Lung (tissue), 12 donors: ENCODE data around the gene KCNK1. TPM values are rescaled to one million over a fixed set of nuclear protein-coding genes. Genes with fewer than 3 reads are reported as not detected.
A peak's percentile ranks its signal among the peaks of the same experiment; 100 is the strongest.

Source experiments
- ATAC-seq: fragments of 200-7000 bp; cut with Tn5 transposase; one replicate; pipeline ENCODE4 v1.9.1; 2020; ENCODE audit warnings: moderate number of reproducible peaks; ENCODE audit not compliant: insufficient read depth, low FRiP score
- DNase-seq, 3 donors: peaks; one replicate each; pipeline ENCODE4 v3.0.0-alpha.2; 2013 to 2017
- H3K27ac ChIP-seq, 2 donors: one replicate each; pipeline ENCODE4 v1.5.1; 2013; ENCODE audit warnings: mild to moderate bottlenecking in 2 of 2, moderate library complexity in 2 of 2, control low read depth in 1 of 2, inconsistent platforms in 1 of 2, low read depth in 1 of 2, low read length in 1 of 2
- H3K27me3 ChIP-seq, 3 donors: one replicate each; pipeline ENCODE4 v1.5.1; 2013; ENCODE audit warnings: low read length in 2 of 3; ENCODE audit not compliant: control insufficient read depth in 3 of 3, insufficient read depth in 3 of 3
- H3K36me3 ChIP-seq, 4 donors: one replicate each; pipeline ENCODE4 v1.5.1; 2013; ENCODE audit warnings: low read length in 4 of 4, mild to moderate bottlenecking in 1 of 4, moderate library complexity in 1 of 4; ENCODE audit not compliant: control insufficient read depth in 4 of 4, insufficient read depth in 4 of 4
- H3K4me1 ChIP-seq, 5 donors: one replicate each; pipeline ENCODE4 v1.5.1; 2013; ENCODE audit warnings: low read length in 5 of 5, mild to moderate bottlenecking in 2 of 5, moderate library complexity in 1 of 5; ENCODE audit not compliant: control insufficient read depth in 5 of 5, insufficient read depth in 5 of 5
- H3K4me3 ChIP-seq: one replicate; pipeline ENCODE4 v1.5.1; 2013; ENCODE audit warnings: mild to moderate bottlenecking, control low read depth, moderate library complexity
- H3K9ac ChIP-seq, 2 donors: one replicate each; pipeline ENCODE4 v1.5.1; 2013; ENCODE audit warnings: low read length in 2 of 2, control low read depth in 1 of 2; ENCODE audit not compliant: insufficient read depth in 1 of 2
- H3K9me3 ChIP-seq, 4 donors: one replicate each; pipeline ENCODE4 v1.5.1; 2013; ENCODE audit warnings: low read length in 3 of 4, mild to moderate bottlenecking in 1 of 4, moderate library complexity in 1 of 4; ENCODE audit not compliant: control insufficient read depth in 4 of 4, insufficient read depth in 3 of 4
- CTCF ChIP-seq: IDR thresholded peaks from 2 replicates; pipeline ENCODE4 v1.5.1; 2012; ENCODE audit warnings: mild to moderate bottlenecking; ENCODE audit errors: control extremely low read depth, extremely low read depth
- WGBS, 2 donors: extraction: QIAGEN DNeasy Blood & Tissue Kit; methylation state at CpG; one replicate each; pipeline ENCODE4 v1.1.7; 2013; 5-methylcytosine and 5-hydroxymethylcytosine counted together
- polyA plus RNA-seq, 2 donors: library from polyadenylated mRNA; stranded (reverse); fragments of 200-250 nt; gene quantifications; one replicate each; pipeline ENCODE4 v1.2.1, GENCODE V29; 2013
- total RNA-seq, 2 donors: library from RNA; depleted of rRNA in 1 of 2; stranded (reverse); fragments of >200 nt in 1 of 2; gene quantifications; one replicate each; pipeline ENCODE4 v1.2.1, GENCODE V29; 2014 to 2021
- donor health status: control.
- donor health status: control.
- donor health status: Bipolar disorder and iron deficiency.
- donor health status: healthy.
- donor health status: DM: yes; HTN: yes; CAD: no.

Gene KCNK1
- total and polyA plus RNA-seq, 4 donors = 8.9 to 13.1 (median 11.2) TPM

GRCh38 chr1:233707880-233708815 is 94.2 kb downstream of the KCNK1 start:
- Histone ChIP-seq H3K9ac (no peak overlapping the region), H3K4me1 (peaks cover 0 to 5% (median 0%) of the 10 kb centered on the region in 5 donors), H3K27me3 (no peaks in the 10 kb centered on the region), H3K27ac (peak overlapping the region in 1 of 2 donors; percentile 15), H3K9me3 (no peaks in the 10 kb centered on the region), H3K4me3 (no peak overlapping the region), H3K36me3 (no peaks in the 10 kb centered on the region)
- no peak for TF ChIP-seq CTCF
- ATAC-seq = no peak
- 55 to 71% methylated on average over 6 of the region's 6 CpGs for WGBS, 2 donors
- DNase-seq = no peak

- no peak overlapping the region for H3K9ac ChIP-seq
- TF ChIP-seq CTCF = no peak
- H3K4me1 ChIP-seq = peaks cover 0 to 6% (median 0%) of the 10 kb centered on the region in 5 donors
- no peak for ATAC-seq
- 79 to 85% methylated on average over 2 of the region's 2 CpGs for WGBS, 2 donors
- no peaks in the 10 kb centered on the region for H3K27me3 ChIP-seq
- H3K9me3 ChIP-seq = no peaks in the 10 kb centered on the region
- no peak overlapping the region for H3K27ac ChIP-seq
- H3K36me3 ChIP-seq = no peaks in the 10 kb centered on the region
- DNase-seq = no peak
- H3K4me3 ChIP-seq = no peak overlapping the region
These were observed 96.1 kb downstream of the KCNK1 start for GRCh38 chr1:233710031-233710430.

DNA sequence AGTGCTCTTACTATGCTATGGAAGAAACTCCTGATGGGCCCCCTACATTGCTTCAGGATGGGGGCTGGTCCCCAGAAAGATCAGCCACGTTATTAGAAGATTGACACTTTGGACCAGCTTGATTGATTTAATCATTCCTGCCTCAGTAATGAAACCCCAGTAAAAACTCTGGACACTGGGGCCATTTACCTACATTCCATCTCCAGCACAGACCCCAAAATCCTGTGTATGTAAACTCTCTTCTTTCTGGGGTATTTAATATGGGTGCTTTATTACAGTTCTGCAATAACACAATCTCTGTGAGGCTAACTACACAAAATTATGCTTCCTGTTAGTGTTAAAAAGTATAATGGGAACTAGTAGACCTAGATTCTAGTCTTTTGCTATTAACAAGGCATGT is 96.6 kb downstream of the KCNK1 start:
- ATAC-seq (no peak), DNase-seq (no peak)
- no peak overlapping the region for H3K9ac ChIP-seq
- H3K27ac ChIP-seq = no peak overlapping the region
- TF ChIP-seq CTCF = no peak
- peaks cover 0 to 6% (median 0%) of the 10 kb centered on the region in 5 donors for H3K4me1 ChIP-seq
- H3K27me3 ChIP-seq = no peaks in the 10 kb centered on the region
- 61 to 81% methylated on average over 1 of the region's 1 CpG for WGBS, 2 donors
- H3K36me3 ChIP-seq = no peaks in the 10 kb centered on the region
- no peak overlapping the region for H3K4me3 ChIP-seq
- no peaks in the 10 kb centered on the region for H3K9me3 ChIP-seq
